Measurements from ENCODE around the gene LYZL1. TPM values are rescaled to one million over a fixed set of nuclear protein-coding genes. Genes with fewer than 3 reads are reported as not detected.
"Not testable (repeated sequence)": the region's sequence is repeated elsewhere in the genome, so short reads cannot be mapped to it uniquely, and the experiment has no call there.

The LYZL1 gene
- total RNA-seq, 1 experiment from 2014 or later, result not detected

DNA sequence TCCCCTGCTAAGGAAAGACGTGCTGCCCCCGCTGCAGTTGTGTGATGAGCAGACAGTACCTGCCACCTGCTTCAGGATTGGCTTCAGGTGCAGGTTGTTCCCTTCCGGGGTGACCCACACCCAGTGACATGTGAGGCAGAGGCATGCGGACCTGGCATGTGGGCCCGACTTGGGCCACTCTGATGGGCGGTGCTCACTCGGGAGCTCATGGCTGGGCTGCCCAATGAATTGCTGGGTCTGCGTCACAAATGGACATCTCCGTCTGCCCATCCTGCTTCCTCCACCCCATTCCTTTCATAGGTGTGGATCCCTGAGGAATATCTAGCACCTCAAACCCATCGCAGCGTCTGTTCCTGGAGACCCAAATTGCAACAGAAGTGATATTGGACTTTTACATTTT lies 19.3 kb downstream of the LYZL1 start:
- H3K27me3 ChIP-seq (ENCODE audit: control insufficient read depth, insufficient read depth, low read length); H3K4me3 ChIP-seq (ENCODE audit: insufficient read depth, low read depth, low read length); H3K36me3 ChIP-seq (replicated peaks; ENCODE audit: control insufficient read depth, insufficient read depth, low read length); DNase-seq: not testable (repeated sequence)

DNA sequence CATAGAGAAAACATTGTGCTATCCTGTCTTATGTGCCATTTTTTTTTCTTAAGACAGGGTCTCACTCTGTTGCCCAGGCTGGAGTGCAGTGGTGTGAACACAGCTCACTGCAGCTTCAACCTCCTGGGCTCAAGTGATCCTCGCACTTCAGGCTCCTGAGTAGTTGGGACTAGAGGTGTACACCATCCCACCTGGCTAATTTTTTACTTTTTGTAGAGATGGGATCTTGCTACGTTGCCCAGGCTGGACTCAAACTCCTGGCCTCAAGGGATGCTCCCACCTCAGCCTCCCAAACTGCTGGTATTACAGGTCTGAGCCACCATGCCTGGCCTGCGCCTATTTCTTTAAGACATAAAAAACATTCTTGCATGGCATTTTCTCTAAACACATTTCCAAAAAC lies 20.6 kb downstream of the LYZL1 start:
- no peaks in the 10 kb centered on the region for H3K36me3 ChIP-seq (replicated peaks; ENCODE audit: control insufficient read depth, insufficient read depth, low read length)

DNA sequence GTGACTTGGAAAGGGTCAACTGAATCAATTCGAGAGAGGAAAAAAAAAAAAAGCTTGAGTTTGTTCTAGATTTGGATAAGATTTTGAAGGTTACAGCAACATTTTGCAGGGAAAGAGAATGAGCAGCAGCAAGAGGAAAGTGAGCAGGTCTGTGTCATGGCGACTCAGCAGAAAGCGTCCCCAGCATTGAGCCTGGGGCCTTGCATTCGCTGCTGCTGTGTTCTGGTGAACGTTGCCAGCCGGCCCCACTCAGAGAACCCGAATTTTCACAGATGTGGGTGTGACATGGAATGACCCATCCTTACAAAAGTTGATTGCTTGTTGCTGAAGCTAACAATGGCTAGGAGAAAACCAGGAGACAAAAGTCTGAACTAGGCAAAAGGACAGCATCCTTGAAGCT lies 21.6 kb downstream of the LYZL1 start:
- not testable (repeated sequence) for DNase-seq; H3K4me3 ChIP-seq (ENCODE audit: insufficient read depth, low read depth, low read length); H3K36me3 ChIP-seq (replicated peaks; ENCODE audit: control insufficient read depth, insufficient read depth, low read length); H3K27me3 ChIP-seq (ENCODE audit: control insufficient read depth, insufficient read depth, low read length)

More for the DNA sequence above, 20.6 kb downstream of the LYZL1 start:
- Histone ChIP-seq H3K27me3 (ENCODE audit: control insufficient read depth, insufficient read depth, low read length) (no peaks in the 10 kb centered on the region), H3K4me3 (ENCODE audit: insufficient read depth, low read depth, low read length) (no peak overlapping the region)
- DNase-seq, result no peak

DNA sequence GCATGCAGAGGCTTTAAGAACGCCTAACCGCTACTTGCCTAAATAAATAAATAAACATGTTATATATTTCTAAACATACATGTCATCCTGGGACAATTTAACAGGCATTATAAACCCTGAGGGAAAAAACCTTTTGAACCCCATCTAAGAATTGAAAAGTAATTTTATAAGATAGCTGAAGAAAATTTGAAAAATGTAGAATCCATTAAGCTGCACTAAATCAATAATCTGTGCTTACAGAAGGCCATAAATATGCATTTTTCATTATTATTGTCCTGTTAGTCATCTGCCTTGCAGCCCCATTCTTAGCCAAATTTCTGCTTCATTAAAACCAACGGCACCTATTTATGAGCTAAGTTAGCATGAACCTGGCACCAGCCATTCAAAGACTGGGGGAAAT lies 24.2 kb downstream of the LYZL1 start:
- no peaks in the 10 kb centered on the region for H3K36me3 ChIP-seq (replicated peaks; ENCODE audit: control insufficient read depth, insufficient read depth, low read length)
- no peak for DNase-seq
- no peak overlapping the region for H3K4me3 ChIP-seq (ENCODE audit: insufficient read depth, low read depth, low read length)
- H3K27me3 ChIP-seq (ENCODE audit: control insufficient read depth, insufficient read depth, low read length), result no peaks in the 10 kb centered on the region

- Histone ChIP-seq H3K4me3 (ENCODE audit: insufficient read depth, low read depth, low read length) (no peak overlapping the region), H3K27me3 (ENCODE audit: control insufficient read depth, insufficient read depth, low read length) (no peaks in the 10 kb centered on the region), H3K36me3 (replicated peaks; ENCODE audit: control insufficient read depth, insufficient read depth, low read length) (no peaks in the 10 kb centered on the region)
- DNase-seq, result no peak
Measured at GRCh38 chr10:29314726-29315125, 25.9 kb downstream of the LYZL1 start.

DNA sequence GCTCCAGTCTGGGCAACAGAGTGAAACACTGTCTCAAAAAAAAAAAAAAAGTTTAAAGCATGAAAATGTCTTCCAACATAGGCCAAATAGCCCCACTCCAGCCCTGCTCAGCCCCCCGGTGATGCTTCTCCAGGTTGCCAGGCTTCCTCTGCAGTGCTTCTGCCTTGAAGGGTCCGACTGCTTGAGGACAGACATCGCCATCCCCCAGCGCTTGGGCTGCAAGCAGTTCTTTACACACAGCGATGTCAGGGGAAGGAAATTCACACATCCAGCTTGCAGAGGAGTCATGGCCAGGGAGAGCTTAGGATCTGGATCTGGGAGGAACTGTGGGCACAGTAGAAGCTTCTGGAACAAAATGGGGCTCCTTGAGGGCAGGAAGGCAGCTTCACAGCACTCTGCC lies 26.9 kb downstream of the LYZL1 start:
- Histone ChIP-seq H3K4me3 (ENCODE audit: insufficient read depth, low read depth, low read length) (no peak overlapping the region), H3K36me3 (replicated peaks; ENCODE audit: control insufficient read depth, insufficient read depth, low read length) (no peaks in the 10 kb centered on the region), H3K27me3 (ENCODE audit: control insufficient read depth, insufficient read depth, low read length) (no peaks in the 10 kb centered on the region)
- DNase-seq, result no peak

DNA sequence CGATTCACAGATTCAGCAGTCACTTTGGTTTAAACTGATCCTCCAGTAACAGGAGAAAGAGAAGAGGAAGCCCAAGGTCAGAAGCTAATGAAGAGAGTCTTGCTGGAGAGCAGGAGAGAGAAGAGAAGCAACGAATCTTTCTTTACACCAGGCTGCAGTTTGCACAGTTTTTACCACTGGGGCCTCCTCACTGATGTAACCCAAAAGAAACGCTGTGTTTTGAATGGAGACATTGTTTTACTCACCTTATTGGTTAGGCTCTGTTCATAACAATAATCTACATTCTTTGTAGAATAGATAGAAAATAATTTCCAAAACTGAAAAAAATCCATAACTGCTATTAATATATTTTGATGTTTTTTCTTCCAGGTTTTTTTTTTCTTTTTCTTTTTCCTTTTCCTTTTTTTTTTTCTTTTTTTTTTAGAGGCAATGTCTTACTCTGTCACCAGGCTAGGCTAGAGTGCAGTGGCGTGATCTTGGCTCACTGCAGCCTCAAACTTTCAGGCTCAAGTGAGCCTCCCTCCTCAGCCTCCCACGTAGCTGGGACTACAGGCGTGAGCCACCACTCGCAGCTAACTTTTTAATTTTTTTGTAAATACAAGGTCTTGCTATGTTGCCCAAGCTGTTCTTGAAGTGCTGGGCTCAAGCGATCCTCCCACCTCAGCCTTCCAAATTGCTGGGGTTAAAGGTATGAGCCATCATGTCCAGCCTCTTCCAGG lies 27.6 kb downstream of the LYZL1 start:
- no peak for DNase-seq
- Histone ChIP-seq H3K27me3 (ENCODE audit: control insufficient read depth, insufficient read depth, low read length) (no peaks in the 10 kb centered on the region), H3K4me3 (ENCODE audit: insufficient read depth, low read depth, low read length) (no peak overlapping the region), H3K36me3 (replicated peaks; ENCODE audit: control insufficient read depth, insufficient read depth, low read length) (no peaks in the 10 kb centered on the region)

GRCh38 chr10:29317027-29317420 lies 28.2 kb downstream of the LYZL1 start:
- H3K4me3 ChIP-seq (ENCODE audit: insufficient read depth, low read depth, low read length), result no peak overlapping the region
- no peak for DNase-seq
- H3K36me3 ChIP-seq (replicated peaks; ENCODE audit: control insufficient read depth, insufficient read depth, low read length), result no peaks in the 10 kb centered on the region
- no peaks in the 10 kb centered on the region for H3K27me3 ChIP-seq (ENCODE audit: control insufficient read depth, insufficient read depth, low read length)

DNA sequence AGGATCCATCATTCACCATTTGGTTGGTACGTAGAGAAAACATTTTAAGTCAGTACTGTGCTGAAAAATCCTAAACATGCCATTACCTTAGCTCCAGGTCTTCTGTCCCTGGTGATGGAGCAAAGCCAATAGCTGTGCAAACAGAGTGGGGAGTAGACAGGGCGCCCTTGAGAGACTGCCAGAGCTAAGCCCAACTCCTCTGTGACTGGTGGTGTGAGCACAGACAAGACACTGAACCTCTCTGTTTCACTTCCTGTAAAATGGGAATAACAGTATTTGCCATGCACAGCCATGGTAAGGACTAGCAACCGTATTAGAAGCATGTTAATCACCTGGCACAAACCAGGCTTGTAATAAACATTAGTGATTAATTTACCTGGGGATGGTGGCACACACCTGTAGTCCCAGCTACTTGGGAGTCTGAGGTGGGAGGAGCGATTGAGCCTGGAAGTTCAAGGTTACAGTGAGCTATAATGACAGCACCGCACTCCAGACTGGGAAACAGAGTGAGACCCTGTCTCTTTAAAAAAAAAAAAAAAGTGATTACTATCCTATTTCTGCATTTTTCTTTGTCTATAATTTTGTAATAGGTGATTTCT lies 28.7 kb downstream of the LYZL1 start:
- no peaks in the 10 kb centered on the region for H3K27me3 ChIP-seq (ENCODE audit: control insufficient read depth, insufficient read depth, low read length)
- no peak overlapping the region for H3K4me3 ChIP-seq (ENCODE audit: insufficient read depth, low read depth, low read length)
- H3K36me3 ChIP-seq (replicated peaks; ENCODE audit: control insufficient read depth, insufficient read depth, low read length), result no peaks in the 10 kb centered on the region
- DNase-seq, result no peak

DNA sequence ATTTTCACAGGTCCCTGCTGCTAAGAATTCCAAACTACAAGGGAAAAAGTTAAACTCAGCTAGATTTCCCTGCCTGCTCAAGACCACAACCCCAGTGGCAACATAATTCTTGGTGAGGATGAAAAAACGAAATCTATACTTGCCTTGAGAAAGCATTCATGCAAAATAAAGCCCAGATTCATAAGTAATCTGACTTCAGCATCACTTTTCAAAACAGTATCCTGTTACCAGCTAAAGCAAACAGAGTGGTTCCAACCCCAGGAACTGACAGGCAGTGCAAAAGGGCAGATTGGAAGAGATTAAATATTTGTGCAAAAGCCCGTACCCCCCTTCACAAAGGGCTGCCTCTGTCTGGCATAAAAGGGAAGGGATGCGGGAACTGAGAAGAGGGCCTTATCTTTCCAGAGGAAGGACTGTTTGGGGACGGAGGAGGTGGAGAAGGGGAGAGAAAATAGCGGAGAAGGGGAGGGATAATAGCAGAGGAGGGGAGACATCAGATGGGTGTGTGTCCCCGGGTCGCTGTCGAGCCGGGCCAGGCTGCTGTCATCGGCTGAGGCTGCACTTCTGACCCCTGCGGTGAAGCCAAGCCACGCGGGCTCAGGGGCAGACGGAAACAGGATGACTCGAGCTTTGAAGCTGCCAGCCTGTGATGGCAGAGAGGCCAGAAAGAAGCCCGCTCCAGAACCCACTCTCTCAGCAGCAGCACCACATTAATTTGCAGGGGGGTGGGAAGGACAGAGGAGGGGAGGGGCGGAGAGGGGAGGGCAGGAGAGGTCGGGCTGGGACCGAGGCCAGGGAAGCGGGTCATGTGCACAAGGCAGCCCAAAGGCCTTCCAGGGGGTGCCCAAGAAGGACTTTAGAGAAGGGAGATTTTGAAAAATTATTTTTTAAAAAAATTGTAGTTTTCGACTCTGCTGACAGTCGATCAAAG lies 29.5 kb downstream of the LYZL1 start:
- not testable (repeated sequence) for H3K27me3 ChIP-seq (ENCODE audit: control insufficient read depth, insufficient read depth, low read length); H3K4me3 ChIP-seq (ENCODE audit: insufficient read depth, low read depth, low read length); H3K36me3 ChIP-seq (replicated peaks; ENCODE audit: control insufficient read depth, insufficient read depth, low read length)
- DNase-seq, result peak; percentile 36

DNA sequence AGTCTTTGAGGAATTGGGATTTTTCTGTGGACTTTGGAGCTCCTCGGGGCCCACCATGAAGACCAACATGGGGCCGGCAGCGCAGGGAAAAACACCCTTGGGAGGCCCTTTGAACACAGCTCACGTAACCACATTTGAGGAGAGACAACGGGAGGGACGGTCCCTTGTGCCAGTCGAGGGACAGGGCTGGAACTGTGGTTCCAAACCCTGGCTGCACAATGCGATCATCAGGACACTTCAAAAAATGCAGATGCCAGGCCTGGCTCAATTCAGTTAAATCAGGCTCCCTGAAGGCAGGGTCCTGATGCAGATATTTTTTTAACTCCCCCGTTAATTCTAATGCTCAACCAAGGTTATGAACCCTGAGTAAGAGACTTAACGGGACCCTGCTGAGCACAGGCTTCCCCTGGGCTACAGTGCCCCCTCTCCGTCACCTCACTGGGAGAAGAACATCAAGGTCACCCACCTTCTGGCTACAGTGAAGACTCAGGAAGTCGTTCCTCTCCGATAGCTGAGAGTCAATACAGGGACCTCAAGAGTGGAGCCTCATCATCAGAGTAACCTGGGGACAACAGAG lies 30.4 kb downstream of the LYZL1 start:
- no peak for DNase-seq
- Histone ChIP-seq H3K4me3 (ENCODE audit: insufficient read depth, low read depth, low read length) (no peak overlapping the region), H3K36me3 (replicated peaks; ENCODE audit: control insufficient read depth, insufficient read depth, low read length) (no peaks in the 10 kb centered on the region)

GRCh38 chr10:29320680-29321121 lies 31.8 kb downstream of the LYZL1 start:
- H3K27me3 ChIP-seq (ENCODE audit: control insufficient read depth, insufficient read depth, low read length); DNase-seq; H3K36me3 ChIP-seq (replicated peaks; ENCODE audit: control insufficient read depth, insufficient read depth, low read length); H3K4me3 ChIP-seq (ENCODE audit: insufficient read depth, low read depth, low read length): not testable (repeated sequence)

More for the DNA sequence above, 30.4 kb downstream of the LYZL1 start:
- no peaks in the 10 kb centered on the region for H3K27me3 ChIP-seq (ENCODE audit: control insufficient read depth, insufficient read depth, low read length)

- DNase-seq, result no peak
- Histone ChIP-seq H3K4me3 (ENCODE audit: insufficient read depth, low read depth, low read length) (no peak overlapping the region), H3K36me3 (replicated peaks; ENCODE audit: control insufficient read depth, insufficient read depth, low read length) (no peaks in the 10 kb centered on the region), H3K27me3 (ENCODE audit: control insufficient read depth, insufficient read depth, low read length) (no peaks in the 10 kb centered on the region)
Measured at GRCh38 chr10:29321656-29322055, 32.8 kb downstream of the LYZL1 start.

GRCh38 chr10:29322918-29323317 lies 34.0 kb downstream of the LYZL1 start:
- DNase-seq, result no peak
- Histone ChIP-seq H3K4me3 (ENCODE audit: insufficient read depth, low read depth, low read length) (no peak overlapping the region), H3K27me3 (ENCODE audit: control insufficient read depth, insufficient read depth, low read length) (no peaks in the 10 kb centered on the region)

More at GRCh38 chr10:29322918-29323317, 34.0 kb downstream of the LYZL1 start:
- no peaks in the 10 kb centered on the region for H3K36me3 ChIP-seq (replicated peaks; ENCODE audit: control insufficient read depth, insufficient read depth, low read length)

All from H7 (cell line).